GM18868 (cell line): ENCODE results near the gene SNX15.

ENCODE experiments used
- ATAC-seq: cut with Tn5 transposase; IDR thresholded peaks from one replicate; pipeline ENCODE4 v1.9.1; 2021; ENCODE audit warnings: mild to moderate bottlenecking, moderate library complexity; ENCODE audit not compliant: unreplicated experiment

SNX15 gene

DNA sequence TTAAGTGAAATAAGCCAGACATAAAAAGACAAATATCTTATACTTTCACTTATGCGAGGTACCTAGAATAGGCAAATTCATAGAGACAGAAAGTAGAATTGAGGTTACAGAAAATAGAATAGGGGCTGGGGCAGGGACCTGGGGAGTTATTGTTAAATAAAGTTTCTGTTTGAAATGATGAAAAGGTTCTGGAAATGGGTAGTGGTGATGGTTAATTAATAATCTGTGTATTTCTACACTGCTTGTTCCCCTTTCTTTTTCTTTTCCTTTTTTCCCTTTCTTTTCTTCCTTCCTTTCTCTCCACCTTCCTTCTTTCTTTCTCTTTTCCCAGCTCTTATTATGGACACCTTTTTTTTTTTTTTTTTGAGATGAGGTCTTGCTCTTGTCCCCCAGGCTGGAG is 28.3 kb downstream of the SNX15 start:
- no peak for ATAC-seq

GRCh38 chr11:65056999-65057398 is 29.8 kb downstream of the SNX15 start:
- ATAC-seq, result no peak

- no peak for ATAC-seq
Measured at GRCh38 chr11:65057526-65057925, 30.3 kb downstream of the SNX15 start.

DNA sequence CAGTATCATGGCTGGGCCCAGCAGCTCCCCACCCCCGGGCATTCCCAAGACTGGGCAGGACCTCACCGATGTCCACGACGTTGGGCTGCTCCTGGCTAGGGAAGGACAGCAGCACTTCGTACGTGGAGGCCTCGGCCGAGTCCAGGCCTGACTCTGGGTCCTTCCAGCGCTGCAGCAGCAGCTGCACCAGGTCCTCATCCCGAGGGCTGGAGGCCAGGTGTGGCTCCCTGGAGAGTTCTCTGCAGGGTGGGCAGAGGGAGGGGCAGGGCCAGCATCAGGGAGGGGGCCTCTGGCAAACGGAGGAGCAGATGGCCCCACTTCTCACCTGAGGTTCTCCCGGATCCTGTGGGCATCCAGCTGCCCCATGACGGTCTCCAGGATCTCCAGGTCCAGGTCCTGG is 30.8 kb downstream of the SNX15 start:
- no peak for ATAC-seq

DNA sequence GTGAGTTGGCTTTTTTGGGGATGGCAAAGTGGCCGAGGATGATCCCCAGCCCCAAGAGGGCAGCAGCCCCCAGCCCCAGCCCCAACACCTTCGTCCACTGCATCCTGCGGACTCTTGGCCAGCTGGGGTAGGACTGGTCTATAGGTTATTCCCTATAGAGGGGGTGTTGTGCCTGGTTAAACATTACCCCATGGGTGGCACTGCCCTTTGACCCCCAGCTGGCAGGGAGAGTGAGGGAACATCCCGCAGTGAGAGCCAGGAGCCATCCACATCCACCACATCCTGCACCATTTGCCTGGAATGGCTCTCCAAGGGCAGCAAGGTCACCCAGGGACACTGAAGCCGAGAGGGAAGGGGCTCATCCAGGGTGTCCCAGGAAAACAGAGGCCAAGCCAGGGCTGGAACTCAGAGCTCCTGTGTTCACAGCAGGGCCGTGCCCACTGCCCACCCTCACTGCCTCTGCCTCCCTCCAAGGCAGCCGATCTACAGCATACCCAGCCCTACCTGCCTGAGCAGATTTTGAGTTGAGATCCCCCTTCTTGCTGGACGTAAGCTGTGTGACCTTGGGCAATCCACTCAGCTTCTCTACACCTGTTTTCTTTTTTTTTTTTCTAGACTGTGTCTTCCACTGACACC is 31.3 kb downstream of the SNX15 start, which contains the start of gene NAALADL1:
Gene NAALADL1 (minus strand): TSS at position 135 of the 636 bp plus-strand sequence. CDS start 32 bp downstream, at position 103.
- no peak for ATAC-seq

GRCh38 chr11:65059523-65059922 is 32.3 kb downstream of the SNX15 start:
- ATAC-seq, result no peak

DNA sequence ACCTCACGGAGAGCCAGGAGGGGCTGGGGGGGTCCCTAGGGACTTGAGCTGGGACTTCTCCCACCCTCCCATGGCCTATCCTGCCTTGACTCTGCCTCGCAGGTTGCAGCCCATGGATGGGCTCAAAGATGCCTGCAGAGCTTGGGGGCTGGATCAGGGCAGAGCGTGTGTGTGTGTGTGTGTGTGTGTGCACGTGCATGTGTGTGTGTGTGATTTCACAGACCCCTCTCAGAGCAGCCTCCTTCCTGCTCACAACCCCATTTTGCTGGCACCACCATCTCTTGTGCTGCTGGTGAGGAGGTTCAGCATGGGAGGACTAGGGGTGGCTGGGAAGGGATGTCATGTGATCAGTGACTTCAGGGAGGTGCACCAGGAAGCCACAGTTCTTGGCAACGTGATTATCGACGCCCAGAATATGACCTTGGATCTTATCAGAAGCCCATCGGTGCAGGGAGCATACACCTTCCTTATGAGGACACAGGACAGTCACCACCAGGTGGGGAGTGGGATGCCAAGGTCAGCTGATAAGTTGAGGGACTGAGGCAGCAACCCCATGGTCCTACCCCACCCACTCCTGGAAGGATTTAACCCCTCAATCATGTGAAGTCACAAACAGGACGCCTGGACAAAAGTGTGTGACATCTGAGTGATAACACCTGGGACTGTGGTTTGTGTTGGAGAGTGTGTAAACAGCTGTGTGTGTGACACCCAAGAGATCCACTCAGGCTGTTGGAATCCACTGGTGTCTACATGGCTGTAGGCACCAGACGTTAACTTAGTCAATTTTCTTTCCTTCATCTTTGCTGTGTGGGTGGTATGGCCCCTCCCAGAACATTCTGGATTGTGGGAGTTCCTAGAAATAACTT is 33.0 kb downstream of the SNX15 start:
- no peak for ATAC-seq

DNA sequence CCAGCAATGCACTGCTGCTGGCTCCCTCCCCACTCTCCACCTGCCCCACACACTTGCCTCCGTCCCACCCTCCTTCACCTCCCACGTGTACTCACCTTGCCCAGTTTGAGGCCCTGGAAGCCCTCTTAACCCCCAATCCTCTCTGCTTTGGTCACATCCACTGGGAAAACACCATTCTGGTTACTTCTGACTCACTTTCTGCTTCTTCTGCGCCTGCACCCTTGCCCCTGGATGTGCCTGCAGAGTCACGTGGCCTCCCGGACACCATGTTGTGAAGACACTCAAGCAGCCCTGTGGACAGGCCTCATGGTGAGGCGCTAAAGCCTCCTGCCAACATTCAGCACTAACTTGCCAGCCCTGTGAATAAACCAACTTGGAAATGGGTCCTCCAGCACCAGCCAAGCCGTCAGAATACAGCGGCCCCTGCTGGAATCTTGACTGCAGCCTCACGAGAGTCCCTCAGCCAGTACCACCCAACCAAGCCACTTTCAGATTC is 33.7 kb downstream of the SNX15 start:
- no peak for ATAC-seq

- no peak for ATAC-seq
Measured at GRCh38 chr11:65063532-65063931, 36.3 kb downstream of the SNX15 start.

- ATAC-seq, result no peak
Measured at GRCh38 chr11:65064847-65065240, 37.6 kb downstream of the SNX15 start.

- no peak for ATAC-seq
Measured at GRCh38 chr11:65065851-65066250, 38.6 kb downstream of the SNX15 start.

DNA sequence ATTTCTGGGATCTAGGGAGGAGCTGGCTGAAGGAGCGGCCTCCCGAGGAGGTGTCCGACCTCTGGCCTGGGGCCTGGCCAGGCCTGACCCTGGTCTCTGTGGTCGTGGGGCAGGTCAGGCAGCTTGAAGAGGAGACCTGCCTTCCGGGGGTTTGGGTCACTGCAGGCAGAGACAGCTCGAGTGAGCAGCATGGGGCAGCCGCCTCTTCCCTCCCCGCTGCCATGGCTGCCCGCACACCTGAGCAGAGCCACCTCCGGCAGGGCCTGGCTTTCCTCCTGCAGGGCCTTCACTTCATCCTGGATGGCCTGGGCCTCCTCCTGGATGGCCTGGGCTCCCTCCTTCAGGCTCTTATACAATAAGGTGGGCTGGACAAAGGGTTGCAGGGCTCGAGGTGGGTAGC is 39.1 kb downstream of the SNX15 start:
- no peak for ATAC-seq

- ATAC-seq, result no peak
Measured at GRCh38 chr11:65066805-65067291, 39.6 kb downstream of the SNX15 start.

DNA sequence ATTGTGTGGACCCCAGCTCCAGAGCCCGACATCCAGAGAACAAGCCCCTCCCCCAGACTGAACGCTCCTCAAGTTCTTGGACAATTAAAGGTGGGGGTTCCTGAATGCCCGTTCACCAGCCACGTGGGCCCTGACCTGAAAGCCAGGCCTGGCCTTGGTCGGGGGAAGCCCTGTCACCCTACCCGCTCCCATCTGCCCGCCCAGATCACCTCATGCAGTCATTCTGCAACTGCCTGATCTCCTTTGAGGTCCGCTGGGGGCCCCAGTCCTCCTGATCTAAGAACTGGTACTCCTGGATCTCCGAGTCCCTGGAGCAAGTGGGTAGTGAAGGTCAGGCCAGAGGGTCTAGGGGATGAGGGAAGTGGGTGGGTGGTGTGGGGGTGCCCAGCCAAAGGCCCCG is 40.2 kb downstream of the SNX15 start:
- ATAC-seq, result no peak

DNA sequence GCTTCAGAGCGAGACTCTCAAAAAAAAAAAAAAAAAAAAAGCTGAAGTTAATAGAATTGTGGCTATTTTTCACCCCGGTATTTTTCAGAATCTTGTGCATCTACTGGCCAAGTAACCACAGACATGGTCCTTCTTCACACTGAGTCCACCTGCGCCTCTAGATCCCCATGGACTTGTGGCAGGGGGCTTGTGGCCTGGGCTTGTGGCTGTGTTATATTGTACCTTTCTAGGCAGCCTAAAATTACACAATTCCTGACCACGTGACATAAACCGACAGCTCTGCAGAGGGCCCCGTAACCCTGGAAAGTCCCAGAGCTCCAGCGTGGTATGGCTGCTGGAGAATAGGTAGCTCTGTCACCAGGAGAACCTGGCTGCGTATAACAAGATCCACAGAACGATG is 42.0 kb downstream of the SNX15 start:
- no peak for ATAC-seq

GRCh38 chr11:65071907-65072630 is 44.8 kb downstream of the SNX15 start:
- ATAC-seq, result no peak

GRCh38 chr11:65072631-65072966 is 45.4 kb downstream of the SNX15 start:
- ATAC-seq, result no peak

DNA sequence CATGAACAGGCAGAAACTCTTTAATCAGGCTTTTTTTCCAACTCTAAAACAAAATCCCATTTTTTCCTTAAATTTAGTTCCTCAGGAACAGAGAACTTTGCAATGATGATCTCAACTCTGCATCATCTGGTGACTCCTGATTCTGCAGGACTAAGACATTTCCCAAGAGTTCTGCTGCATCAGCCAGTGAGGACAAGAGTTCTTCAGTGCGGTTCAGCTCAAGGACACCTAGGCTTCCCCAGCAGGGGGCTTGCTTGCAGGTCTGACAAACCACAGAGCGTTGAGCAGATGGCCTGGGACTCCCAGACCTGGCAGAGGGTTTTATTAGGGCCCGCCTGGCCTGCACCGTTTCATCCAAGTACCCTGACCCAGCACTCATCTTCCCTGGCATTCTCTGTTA is 50.2 kb downstream of the SNX15 start:
- ATAC-seq, result no peak

DNA sequence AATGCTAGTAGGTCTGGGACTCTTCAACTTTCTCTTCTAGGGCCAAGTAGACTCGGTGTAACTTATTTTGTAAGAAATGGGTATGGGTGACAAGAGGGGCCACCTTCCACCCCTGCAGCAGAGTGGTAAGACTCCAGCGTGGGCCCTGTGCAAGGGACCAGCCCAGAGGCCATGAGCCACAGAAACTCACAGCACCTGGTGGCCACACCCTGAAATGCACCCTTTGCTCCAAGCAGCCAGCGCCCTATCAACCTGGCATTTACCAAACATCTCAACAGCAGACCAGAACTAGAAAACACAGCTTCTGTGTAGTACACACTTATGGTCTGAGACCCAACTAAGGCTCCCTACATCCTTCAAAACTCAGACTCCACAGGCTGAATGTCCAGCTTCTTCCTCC is 50.9 kb downstream of the SNX15 start:
- ATAC-seq, result no peak

DNA sequence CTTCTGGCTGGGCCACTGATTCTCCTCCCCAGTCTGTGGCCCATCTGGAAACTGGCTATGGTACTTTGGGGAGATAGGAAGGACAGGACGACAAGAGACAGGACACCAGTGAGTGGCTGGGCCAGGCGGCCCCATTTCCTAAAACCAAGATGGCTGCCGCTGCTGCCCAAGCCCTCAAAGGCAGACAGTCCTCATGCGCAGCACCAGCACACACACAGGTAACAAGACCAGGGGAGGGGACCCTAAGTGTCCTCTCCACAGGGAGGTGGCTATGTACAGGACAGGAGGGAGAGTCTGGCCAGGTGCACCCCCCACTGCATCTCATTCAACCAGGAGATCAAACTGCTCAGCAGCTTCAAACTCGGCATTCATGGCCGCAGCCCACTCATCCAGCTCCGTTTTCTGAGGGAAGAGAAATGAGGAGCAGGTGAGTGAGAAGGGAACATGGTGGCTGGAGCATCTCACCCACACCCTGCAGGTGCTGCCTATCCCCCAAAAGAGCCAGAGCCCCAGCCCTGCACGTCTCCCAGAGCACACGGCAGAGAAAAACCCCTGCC is 51.6 kb downstream of the SNX15 start:
- ATAC-seq, result no peak

DNA sequence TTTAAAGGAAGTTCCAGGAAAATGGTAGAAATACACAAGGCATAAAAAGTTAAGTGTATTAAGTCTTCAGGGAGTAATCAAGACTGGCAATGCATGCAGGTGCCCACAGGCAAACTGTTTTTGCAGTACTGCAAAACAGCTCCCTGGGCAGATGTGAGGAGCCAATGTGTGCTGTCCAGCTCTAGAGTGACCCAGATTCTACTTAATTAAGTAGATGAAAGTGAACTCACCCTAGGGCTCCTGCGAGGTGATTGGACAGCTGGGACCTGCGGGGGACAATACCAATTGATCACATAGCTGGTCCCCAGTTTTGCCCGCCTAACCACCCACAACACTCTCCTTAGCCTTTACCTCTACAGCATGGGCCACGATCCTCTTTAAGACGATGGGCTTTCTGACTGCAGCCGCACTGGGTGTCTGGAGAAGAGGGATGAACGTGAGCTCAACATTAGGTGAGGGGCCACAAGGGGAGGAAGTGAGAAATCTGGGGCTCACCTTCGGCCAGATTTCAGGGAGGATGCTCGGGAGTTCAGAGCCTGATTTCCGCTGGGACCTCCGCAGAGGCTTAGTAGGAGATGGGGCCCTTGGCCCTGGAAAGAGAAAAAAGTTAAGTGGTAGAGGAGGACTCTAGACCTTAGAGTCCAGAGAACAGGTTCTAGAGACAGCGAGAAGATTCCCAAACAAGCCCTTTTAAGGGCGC is 56.0 kb downstream of the SNX15 start:
- no peak for ATAC-seq
